GM12872 (cell line): Measurements from ENCODE around the gene NKIRAS1.

Source experiments
- CTCF ChIP-seq: IDR thresholded peaks from 3 replicates; pipeline ENCODE4 v1.5.1; 2011; ENCODE audit warnings: low read depth, mild to moderate bottlenecking, low read length, moderate library complexity; ENCODE audit not compliant: insufficient read depth

Gene NKIRAS1

GRCh38 chr3:23945913-23946687 lies 29.3 kb upstream of the NKIRAS1 start:
- 0 out of 3 replicates have a peak, but pooled peaks have one; percentile 5 for TF ChIP-seq CTCF

GRCh38 chr3:23945663-23945912 lies 28.8 kb upstream of the NKIRAS1 start:
- no peak for TF ChIP-seq CTCF

GRCh38 chr3:23944861-23945662 lies 28.3 kb upstream of the NKIRAS1 start, which contains the start of gene NR1D2:
Gene NR1D2, plus strand, starts transcription at chr3:23945286. Its CDS starts 293 bp downstream, at chr3:23945579.
- TF ChIP-seq CTCF = no peak

GRCh38 chr3:23944007-23944783 lies 27.4 kb upstream of the NKIRAS1 start:
- TF ChIP-seq CTCF = no peak

GRCh38 chr3:23942546-23942945 lies 25.8 kb upstream of the NKIRAS1 start:
- TF ChIP-seq CTCF = no peak

GRCh38 chr3:23941440-23941839 lies 24.6 kb upstream of the NKIRAS1 start:
- TF ChIP-seq CTCF = no peak

- TF ChIP-seq CTCF = no peak
Observed at GRCh38 chr3:23940775-23941174, 24.0 kb upstream of the NKIRAS1 start.
